Breast epithelium (tissue), 3 donors: Measurements from ENCODE around the gene BIN1.

Source experiments
- POLR2A ChIP-seq: fragments of 450-650 bp; IDR thresholded peaks from one replicate; pipeline ENCODE4 v1.6.1; 2016; ENCODE audit warnings: antibody characterized with exemption, mild to moderate bottlenecking, moderate library complexity
- POLR2AphosphoS5 ChIP-seq, 3 donors: sonication (generic); formaldehyde crosslinking; IDR thresholded peaks; one replicate each; pipeline ENCODE4 v1.6.1; 2017; ENCODE audit warnings: antibody characterized with exemption in 3 of 3
- TF ChIP-seq, protein P1 (sequence below), 3 donors: fragments of 450-650 bp; IDR thresholded peaks; one replicate each; pipeline ENCODE4 v1.5.1; 2016 to 2017; ENCODE audit warnings: antibody characterized with exemption in 3 of 3, mild to moderate bottlenecking in 3 of 3, moderate library complexity in 3 of 3

DNA sequence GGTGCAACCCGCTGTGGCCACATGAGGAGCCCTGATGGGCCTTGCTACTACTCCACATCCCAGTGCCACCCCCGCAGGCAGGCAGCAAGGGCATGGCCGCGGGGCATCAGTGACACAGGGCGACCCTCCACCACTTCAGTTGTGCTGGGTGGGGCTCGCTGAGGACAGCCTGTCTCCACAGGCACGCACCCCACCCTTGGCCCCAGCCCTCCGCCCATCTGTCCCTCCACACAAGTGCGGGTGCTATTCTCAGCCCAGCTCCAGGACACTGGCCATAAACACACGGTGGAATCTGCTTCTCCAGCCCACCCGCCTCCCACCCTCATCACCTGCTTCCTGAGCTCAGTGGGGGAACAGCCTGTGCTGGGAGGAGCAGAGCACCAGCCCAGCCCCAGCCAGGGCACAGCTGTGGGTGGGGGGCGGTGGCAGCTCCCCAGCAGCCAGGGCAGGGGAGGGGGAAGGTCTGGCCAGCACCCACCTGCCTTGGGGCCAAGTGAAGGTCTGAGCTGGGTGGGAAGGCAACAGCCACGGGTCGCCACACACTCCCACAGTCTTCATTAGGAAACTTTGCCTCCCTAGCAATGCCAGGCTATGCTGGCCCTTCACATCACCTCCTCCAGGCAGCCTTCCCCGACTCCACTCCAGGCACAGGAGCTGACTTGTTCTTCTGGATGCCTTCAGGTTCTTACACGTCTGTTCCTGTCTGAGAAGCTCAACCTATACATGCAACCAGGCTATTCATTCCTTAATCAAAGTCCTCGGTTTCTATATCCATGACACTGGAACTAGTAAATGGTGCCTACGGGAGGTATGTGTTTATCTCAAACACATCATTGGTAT is 16.5 kb downstream of the BIN1 start:
- TF ChIP-seq, protein P1, sequence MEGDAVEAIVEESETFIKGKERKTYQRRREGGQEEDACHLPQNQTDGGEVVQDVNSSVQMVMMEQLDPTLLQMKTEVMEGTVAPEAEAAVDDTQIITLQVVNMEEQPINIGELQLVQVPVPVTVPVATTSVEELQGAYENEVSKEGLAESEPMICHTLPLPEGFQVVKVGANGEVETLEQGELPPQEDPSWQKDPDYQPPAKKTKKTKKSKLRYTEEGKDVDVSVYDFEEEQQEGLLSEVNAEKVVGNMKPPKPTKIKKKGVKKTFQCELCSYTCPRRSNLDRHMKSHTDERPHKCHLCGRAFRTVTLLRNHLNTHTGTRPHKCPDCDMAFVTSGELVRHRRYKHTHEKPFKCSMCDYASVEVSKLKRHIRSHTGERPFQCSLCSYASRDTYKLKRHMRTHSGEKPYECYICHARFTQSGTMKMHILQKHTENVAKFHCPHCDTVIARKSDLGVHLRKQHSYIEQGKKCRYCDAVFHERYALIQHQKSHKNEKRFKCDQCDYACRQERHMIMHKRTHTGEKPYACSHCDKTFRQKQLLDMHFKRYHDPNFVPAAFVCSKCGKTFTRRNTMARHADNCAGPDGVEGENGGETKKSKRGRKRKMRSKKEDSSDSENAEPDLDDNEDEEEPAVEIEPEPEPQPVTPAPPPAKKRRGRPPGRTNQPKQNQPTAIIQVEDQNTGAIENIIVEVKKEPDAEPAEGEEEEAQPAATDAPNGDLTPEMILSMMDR (IDR thresholded peaks at IDR 0.05): no peak
- TF ChIP-seq POLR2A (no peak), POLR2AphosphoS5 (IDR thresholded peaks at IDR 0.05) (no peak)
